AG10803 (cell line): Measurements from ENCODE around the gene TMEM61.
A peak's percentile ranks its signal among the peaks of the same experiment; 100 is the strongest.
"Not testable (repeated sequence)": the region's sequence is repeated elsewhere in the genome, so short reads cannot be mapped to it uniquely, and the experiment has no call there.

Experiments used
- DNase-seq: peaks from one replicate; pipeline ENCODE4 v3.0.0; 2010; ENCODE audit warnings: low read depth
- H3K4me3 ChIP-seq: 2 replicates; pipeline ENCODE4 v1.5.1; 2011; ENCODE audit warnings: mild to moderate bottlenecking, low read length, control low read depth
- CTCF ChIP-seq: conservative IDR thresholded peaks from 2 replicates; pipeline ENCODE4 v1.5.1; 2011; ENCODE audit warnings: mild to moderate bottlenecking, low read length, control low read depth, inconsistent platforms

Gene TMEM61

GRCh38 chr1:54980528-54981241 is at the start of gene TMEM61:
Gene TMEM61 (plus strand): TSS chr1:54980628. CDS start chr1:54981066, 438 bp downstream.
- TF ChIP-seq CTCF = no peak
- DNase-seq = no peak
- H3K4me3 ChIP-seq = peak within 1 kb of the TSS; percentile 27

DNA sequence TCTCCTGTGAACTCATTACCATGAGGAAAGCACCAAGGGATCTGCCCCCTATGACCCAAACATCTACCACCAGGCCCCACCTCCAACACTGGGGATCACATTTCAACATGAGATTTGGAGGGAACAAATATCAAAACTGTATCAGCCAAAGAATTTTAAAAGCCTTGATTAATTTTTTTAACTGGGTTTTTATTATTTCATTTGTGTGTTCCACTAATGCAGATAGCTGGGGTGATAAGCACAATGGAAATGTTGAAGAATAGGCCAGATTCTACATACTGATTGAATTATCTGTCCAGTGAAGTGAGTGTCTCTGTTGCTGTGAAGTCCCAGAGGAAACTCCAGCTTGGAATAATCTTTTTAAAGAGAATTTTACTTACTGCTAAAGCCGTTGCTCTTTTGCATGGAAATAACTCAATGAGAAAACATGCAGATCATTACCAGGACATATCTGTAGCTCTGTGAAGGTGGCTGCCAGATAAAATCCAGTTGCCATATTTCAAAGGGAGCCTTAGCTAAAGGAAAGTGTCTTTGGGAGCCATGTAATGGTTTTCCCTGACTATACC is 49.1 kb upstream of the TMEM61 start:
- H3K4me3 ChIP-seq = no peak overlapping the region
- DNase-seq = no peak
- TF ChIP-seq CTCF = no peak

DNA sequence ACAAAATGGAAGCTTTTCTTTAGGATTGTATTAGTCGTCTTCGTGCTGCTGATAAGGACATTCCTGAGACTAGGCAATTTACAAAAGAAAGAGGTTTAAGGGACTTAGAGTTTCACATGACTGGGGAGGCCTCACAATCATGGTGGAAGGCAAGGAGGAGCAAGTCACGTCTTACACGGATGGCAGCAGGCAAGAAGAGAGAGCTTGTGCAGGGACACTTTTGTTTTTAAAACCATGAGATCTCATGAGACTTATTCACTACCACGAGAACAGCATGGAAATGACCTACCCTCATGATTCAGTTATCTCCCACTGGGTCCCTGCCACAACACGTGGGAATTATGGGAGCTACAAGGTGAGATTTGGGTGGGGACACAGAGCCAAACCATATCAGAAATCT is 46.3 kb upstream of the TMEM61 start:
- not testable (repeated sequence) for H3K4me3 ChIP-seq, DNase-seq

GRCh38 chr1:54934869-54935268 is 45.6 kb upstream of the TMEM61 start:
- no peak overlapping the region for H3K4me3 ChIP-seq
- peak; percentile 99 for DNase-seq

DNA sequence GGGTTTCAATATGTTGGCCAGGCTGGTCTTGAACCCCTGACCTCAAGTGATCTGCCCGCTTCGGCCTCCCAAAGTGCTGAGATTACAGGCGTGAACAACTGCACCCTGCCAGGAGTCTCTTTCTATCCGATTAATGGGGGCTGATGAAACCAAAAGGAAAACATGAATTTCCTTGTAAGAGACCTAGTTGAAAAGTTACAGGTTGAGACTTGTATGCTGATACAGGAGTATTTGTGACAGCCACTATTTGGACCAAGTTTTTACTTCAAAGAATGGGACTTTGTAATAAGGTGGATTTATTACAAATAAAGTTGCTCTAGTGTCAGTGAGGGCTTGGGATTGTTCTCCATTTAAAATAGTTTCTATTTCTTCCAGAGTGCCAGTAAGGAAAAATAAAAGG is 43.6 kb upstream of the TMEM61 start:
- H3K4me3 ChIP-seq = no peak overlapping the region
- no peak for DNase-seq
- no peak for TF ChIP-seq CTCF

More at GRCh38 chr1:54934869-54935268, 45.6 kb upstream of the TMEM61 start:
- TF ChIP-seq CTCF = no peak

DNA sequence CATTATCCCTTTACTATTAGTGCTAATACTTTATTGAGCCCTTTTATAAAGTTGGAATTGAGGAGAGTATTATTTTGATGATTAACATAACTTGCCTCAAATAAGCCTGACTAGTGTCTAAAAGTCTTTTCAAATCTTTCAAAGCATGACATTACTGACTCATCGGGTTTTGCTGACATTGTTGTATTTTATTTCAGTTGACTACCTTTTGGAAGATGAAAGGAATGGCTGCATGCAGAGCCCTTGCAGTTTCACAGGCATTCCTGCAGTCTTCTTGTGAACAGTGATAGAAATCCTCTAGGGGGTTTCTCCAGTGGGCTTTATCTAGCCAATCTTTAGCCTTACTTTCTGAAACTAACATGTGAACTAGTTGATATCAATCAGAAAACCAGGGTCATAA is 43.0 kb upstream of the TMEM61 start:
- no peak overlapping the region for H3K4me3 ChIP-seq
- TF ChIP-seq CTCF = no peak
- DNase-seq = no peak

DNA sequence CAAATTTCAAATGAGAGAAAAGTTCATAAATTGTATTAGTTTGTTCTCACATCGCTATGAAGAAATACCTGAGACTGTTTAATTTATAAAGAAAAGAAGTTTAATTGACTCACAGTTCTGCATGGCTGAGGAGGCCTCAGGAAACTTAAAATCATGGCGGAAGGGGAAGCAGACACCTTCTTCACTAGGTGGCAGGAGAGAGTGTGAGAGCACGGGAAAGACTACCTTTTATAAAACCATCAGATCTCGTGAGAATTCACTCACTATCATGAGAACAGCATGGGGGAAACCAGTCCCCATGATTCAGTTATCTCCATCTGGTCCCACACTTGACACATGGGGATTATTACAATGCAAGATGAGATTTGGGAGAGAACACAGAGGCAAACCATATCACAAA is 41.5 kb upstream of the TMEM61 start:
- DNase-seq, H3K4me3 ChIP-seq: not testable (repeated sequence)

DNA sequence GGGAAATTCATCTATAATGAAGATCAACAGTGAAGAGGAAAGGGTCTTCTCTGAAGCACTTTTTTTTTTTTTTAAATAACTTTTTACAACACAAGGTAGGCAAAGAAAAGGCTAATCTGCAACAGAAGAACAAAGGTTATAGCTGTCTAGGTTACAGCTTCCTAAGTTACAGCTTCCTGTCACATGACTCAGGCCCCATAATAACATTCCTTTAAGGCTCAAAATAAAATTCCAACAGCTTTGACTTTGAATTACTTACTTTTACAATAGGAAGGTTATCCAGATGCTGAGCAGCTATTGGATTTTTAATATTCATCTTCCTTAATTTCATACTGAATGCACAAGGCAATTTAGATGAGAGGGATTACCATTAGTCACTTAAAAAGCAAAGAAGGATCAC is 40.4 kb upstream of the TMEM61 start:
- no peak for TF ChIP-seq CTCF
- H3K4me3 ChIP-seq = no peak overlapping the region
- peak; percentile 64 for DNase-seq
